ENCODE measurements around the gene STAC2. TPM values are rescaled to one million over a fixed set of nuclear protein-coding genes. Genes with fewer than 3 reads are reported as not detected.

Gene STAC2
- total RNA-seq, 3 donors from 2014 or later = 0.17 to 0.79 TPM; not detected in 1

GRCh38 chr17:39194985-39195524 is 30.7 kb downstream of the STAC2 start:
- TF ChIP-seq, protein P1, sequence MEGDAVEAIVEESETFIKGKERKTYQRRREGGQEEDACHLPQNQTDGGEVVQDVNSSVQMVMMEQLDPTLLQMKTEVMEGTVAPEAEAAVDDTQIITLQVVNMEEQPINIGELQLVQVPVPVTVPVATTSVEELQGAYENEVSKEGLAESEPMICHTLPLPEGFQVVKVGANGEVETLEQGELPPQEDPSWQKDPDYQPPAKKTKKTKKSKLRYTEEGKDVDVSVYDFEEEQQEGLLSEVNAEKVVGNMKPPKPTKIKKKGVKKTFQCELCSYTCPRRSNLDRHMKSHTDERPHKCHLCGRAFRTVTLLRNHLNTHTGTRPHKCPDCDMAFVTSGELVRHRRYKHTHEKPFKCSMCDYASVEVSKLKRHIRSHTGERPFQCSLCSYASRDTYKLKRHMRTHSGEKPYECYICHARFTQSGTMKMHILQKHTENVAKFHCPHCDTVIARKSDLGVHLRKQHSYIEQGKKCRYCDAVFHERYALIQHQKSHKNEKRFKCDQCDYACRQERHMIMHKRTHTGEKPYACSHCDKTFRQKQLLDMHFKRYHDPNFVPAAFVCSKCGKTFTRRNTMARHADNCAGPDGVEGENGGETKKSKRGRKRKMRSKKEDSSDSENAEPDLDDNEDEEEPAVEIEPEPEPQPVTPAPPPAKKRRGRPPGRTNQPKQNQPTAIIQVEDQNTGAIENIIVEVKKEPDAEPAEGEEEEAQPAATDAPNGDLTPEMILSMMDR (IDR thresholded peaks at IDR 0.05) = no peak
- Histone ChIP-seq H3K9me3 (no peaks in the 10 kb centered on the region), H3K4me3 (no peak overlapping the region), H3K4me1 (ENCODE audit: low read depth) (peaks cover 16% of the 10 kb centered on the region), H3K36me3 (ENCODE audit: low read depth) (no peaks in the 10 kb centered on the region)
- intact Hi-C loops (cut with DNase I, micrococcal nuclease) = no loop called here
- ATAC-seq (no peak), DNase-seq (no peak)

- TF ChIP-seq, protein P1 (IDR thresholded peaks at IDR 0.05) = no peak
- peak in 2 of 3 donors; percentile 23 to 66 for DNase-seq
- no peaks in the 10 kb centered on the region for H3K9me3 ChIP-seq
- H3K36me3 ChIP-seq (ENCODE audit: low read depth) = no peaks in the 10 kb centered on the region
- peak; percentile 6 for ATAC-seq
- intact Hi-C loops (cut with DNase I, micrococcal nuclease) = no loop called here
- H3K4me3 ChIP-seq = no peak overlapping the region
- H3K4me1 ChIP-seq (ENCODE audit: low read depth) = peaks cover 16% of the 10 kb centered on the region
Observed at GRCh38 chr17:39194089-39194984, 31.4 kb downstream of the STAC2 start.

- no peaks in the 10 kb centered on the region for H3K36me3 ChIP-seq (ENCODE audit: low read depth)
- peaks cover 15% of the 10 kb centered on the region for H3K4me1 ChIP-seq (ENCODE audit: low read depth)
- intact Hi-C loops (cut with DNase I, micrococcal nuclease) = no loop called here
- no peaks in the 10 kb centered on the region for H3K9me3 ChIP-seq
- TF ChIP-seq, protein P1 (IDR thresholded peaks at IDR 0.05) = no peak
- no peak overlapping the region for H3K4me3 ChIP-seq
- DNase-seq (no peak), ATAC-seq (no peak)
Observed at GRCh38 chr17:39193346-39193745, 32.4 kb downstream of the STAC2 start.

GRCh38 chr17:39192901-39193300 is 32.8 kb downstream of the STAC2 start:
- H3K36me3 ChIP-seq (ENCODE audit: low read depth) = no peaks in the 10 kb centered on the region

DNA sequence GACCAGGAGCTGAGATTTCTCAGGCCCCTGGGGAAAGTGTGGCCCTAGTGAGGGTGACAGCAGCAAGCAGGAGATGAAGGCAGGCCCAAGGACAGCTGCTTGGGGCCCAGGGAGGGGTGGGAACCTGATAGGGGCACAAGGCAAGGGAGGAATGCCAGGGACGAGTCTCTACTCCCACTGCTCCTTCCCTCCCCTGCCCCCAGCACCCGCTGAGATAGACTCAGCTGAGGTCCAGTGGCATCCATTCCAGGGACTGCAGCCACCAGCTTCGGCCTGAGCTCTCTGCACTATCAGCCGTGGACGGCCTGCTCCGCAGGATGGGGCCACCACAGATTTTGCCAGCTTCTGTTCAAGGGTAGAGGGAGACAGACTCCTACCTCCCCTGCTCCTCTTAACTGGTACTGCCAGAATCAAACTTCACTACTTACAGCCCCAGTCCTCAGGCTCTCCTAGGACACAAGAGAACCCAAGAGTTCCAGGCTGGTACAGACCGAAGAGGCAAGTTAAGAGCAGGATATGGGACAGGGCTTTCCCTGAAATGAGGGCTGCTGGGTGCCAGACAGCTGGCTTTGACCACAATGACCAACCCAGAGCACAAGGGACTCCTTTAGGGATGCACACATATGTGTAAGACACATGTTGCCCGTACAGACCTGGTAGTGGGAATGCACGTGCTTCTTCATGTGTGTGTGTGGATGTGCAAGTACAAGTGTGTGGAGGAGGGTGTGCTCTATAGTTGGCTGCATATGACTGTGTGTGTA is 33.8 kb downstream of the STAC2 start:
- Histone ChIP-seq H3K4me1 (ENCODE audit: low read depth) (peaks cover 10% of the 10 kb centered on the region), H3K4me3 (no peak overlapping the region), H3K36me3 (ENCODE audit: low read depth) (no peaks in the 10 kb centered on the region), H3K9me3 (no peaks in the 10 kb centered on the region)
- TF ChIP-seq, protein P1 (IDR thresholded peaks at IDR 0.05) = no peak
- intact Hi-C loops (cut with DNase I, micrococcal nuclease) = no loop called here
- ATAC-seq = no peak
- no peak for DNase-seq

More at GRCh38 chr17:39192901-39193300, 32.8 kb downstream of the STAC2 start:
- Histone ChIP-seq H3K9me3 (no peaks in the 10 kb centered on the region), H3K4me1 (ENCODE audit: low read depth) (peaks cover 10% of the 10 kb centered on the region), H3K4me3 (no peak overlapping the region)
- no peak for ATAC-seq
- intact Hi-C loops (cut with DNase I, micrococcal nuclease) = no loop called here
- TF ChIP-seq, protein P1 (IDR thresholded peaks at IDR 0.05) = no peak
- no peak for DNase-seq
